GM12878 (cell line): ENCODE measurements around the gene LIN52. TPM values are rescaled to one million over a fixed set of nuclear protein-coding genes. Genes with fewer than 3 reads are reported as not detected.

Experiments used
- ASH2L ChIP-seq: fragments of 300-600, 200-600 bp; sonication (generic); IDR thresholded peaks from 2 replicates; pipeline ENCODE4 v1.6.1; 2017; ENCODE audit warnings: low read depth, mild to moderate bottlenecking, borderline replicate concordance
- ATF3 ChIP-seq: IDR thresholded peaks from 2 replicates; pipeline ENCODE4 v1.6.1; 2011; ENCODE audit warnings: low read depth, mild to moderate bottlenecking, low read length, moderate library complexity, borderline replicate concordance; ENCODE audit errors: extremely low read depth
- CEBPB ChIP-seq, 2 experiments: fragments of 150-350 bp in 1 of 2; IDR thresholded peaks; 2 replicates each; pipeline ENCODE4 v1.6.1; 2012 to 2014; ENCODE audit warnings: low read depth in 2 of 2, low read length in 2 of 2, borderline replicate concordance in 1 of 2, inconsistent platforms in 1 of 2
- E4F1 ChIP-seq: fragments of 450-650 bp; IDR thresholded peaks from 2 replicates; pipeline ENCODE4 v1.6.1; 2018; ENCODE audit warnings: borderline replicate concordance, mild to moderate bottlenecking; ENCODE audit not compliant: partially characterized antibody
- KLF5 ChIP-seq: fragments of 450-650 bp; IDR thresholded peaks from 2 replicates; pipeline ENCODE4 v1.6.1; 2014; ENCODE audit warnings: mild to moderate bottlenecking; ENCODE audit not compliant: partially characterized antibody
- MEF2A ChIP-seq: IDR thresholded peaks from 2 replicates; pipeline ENCODE4 v1.6.1; 2011; ENCODE audit warnings: low read depth, mild to moderate bottlenecking, low read length, moderate library complexity; ENCODE audit not compliant: insufficient read depth
- MYB ChIP-seq: fragments of 150-350 bp; IDR thresholded peaks from 2 replicates; pipeline ENCODE4 v1.6.1; 2014; ENCODE audit warnings: mild to moderate bottlenecking, low read depth, low read length, borderline replicate concordance
- MYC ChIP-seq: IDR thresholded peaks from 2 replicates; pipeline ENCODE4 v1.6.1; 2011; ENCODE audit warnings: mild to moderate bottlenecking, low read length, moderate library complexity, inconsistent platforms; ENCODE audit not compliant: insufficient read depth, insufficient replicate concordance, insufficient read length, severe bottlenecking
- NFXL1 ChIP-seq: fragments of 450-650 bp; IDR thresholded peaks from 2 replicates; pipeline ENCODE4 v1.6.1; 2017; ENCODE audit warnings: antibody characterized with exemption, mild to moderate bottlenecking, borderline replicate concordance
- PML ChIP-seq: IDR thresholded peaks from 2 replicates; pipeline ENCODE4 v1.6.1; 2012; ENCODE audit warnings: low read length, inconsistent platforms
- RAD21 ChIP-seq: IDR thresholded peaks from 2 replicates; pipeline ENCODE4 v1.6.1; 2011; ENCODE audit warnings: mild to moderate bottlenecking, low read depth, low read length, moderate library complexity; ENCODE audit not compliant: insufficient read depth
- SP1 ChIP-seq: IDR thresholded peaks from one replicate; pipeline ENCODE4 v1.6.1; 2011; ENCODE audit warnings: low read depth, low read length
- SPI1 ChIP-seq: IDR thresholded peaks from 2 replicates; pipeline ENCODE4 v1.6.1; 2011; ENCODE audit warnings: low read depth, mild to moderate bottlenecking, low read length, moderate library complexity, borderline replicate concordance; ENCODE audit not compliant: insufficient read depth
- SUZ12 ChIP-seq: fragments of 200-600 bp; sonication (generic); IDR thresholded peaks from one replicate; pipeline ENCODE4 v1.6.1; 2018; ENCODE audit warnings: antibody characterized with exemption, mild to moderate bottlenecking; ENCODE audit not compliant: unreplicated experiment
- USF2 ChIP-seq: IDR thresholded peaks from 2 replicates; pipeline ENCODE4 v1.6.1; 2011; ENCODE audit warnings: low read depth, low read length, improper control_type of control experiment, borderline replicate concordance
- WRNIP1 ChIP-seq: IDR thresholded peaks from 2 replicates; pipeline ENCODE4 v1.6.1; 2011; ENCODE audit warnings: low read depth, low read length, improper control_type of control experiment, borderline replicate concordance
- ZBTB40 ChIP-seq: fragments of 450-650 bp; IDR thresholded peaks from 2 replicates; pipeline ENCODE4 v1.6.1; 2016; ENCODE audit warnings: mild to moderate bottlenecking, moderate library complexity, borderline replicate concordance
- ZNF274 ChIP-seq: IDR thresholded peaks from one replicate; pipeline ENCODE4 v1.8.0; 2011; ENCODE audit not compliant: insufficient read length, insufficient read depth
- ZNF622 ChIP-seq: fragments of 450-650 bp; IDR thresholded peaks from 2 replicates; pipeline ENCODE4 v1.6.1; 2017; ENCODE audit warnings: mild to moderate bottlenecking, inconsistent platforms
- polyA plus RNA-seq, 11 experiments: library from polyadenylated mRNA; depleted of rRNA in 4 of 11; unstranded in 6 of 11; stranded (reverse) in 5 of 11; fragments of >200 nt; fragmentation: Nextera tagmentation in 4 of 11; fragmentation: Illumina TruSeq in 1 of 11; extraction: Ambion mirVana in 4 of 11; extraction: Trizol in 1 of 11; gene quantifications; 1 replicate in 1 of 11; 2 replicates in 10 of 11; pipeline versions ENCODE4 v1.2.1 to v1.2.3, GENCODE V29; 2011 to 2016; ENCODE audit warnings: inconsistent platforms in 2 of 11, missing spikeins in 2 of 11, low read depth in 1 of 11
- total RNA-seq, 4 experiments: library from RNA; depleted of rRNA in 3 of 4; stranded (reverse); fragments of >200 nt in 3 of 4; fragmentation: Illumina TruSeq in 1 of 4; extraction: Trizol in 1 of 4; gene quantifications; 2 replicates each; pipeline versions ENCODE4 v1.2.1 to v1.2.3, GENCODE V29; 2013 to 2021
- TF ChIP-seq, protein P1 (sequence below): fragments of 450-650 bp; IDR thresholded peaks from 2 replicates; pipeline ENCODE4 v1.6.1; 2016; ENCODE audit warnings: mild to moderate bottlenecking

LIN52 gene
- total and polyA plus RNA-seq, 10 of the 15 experiments (the other 5 are each of a cell fraction or from before 2014, with no cell fraction given) = 13.3 to 30.9 (median 19.9) TPM

- TF ChIP-seq ATF3 = no peak
- TF ChIP-seq WRNIP1 = no peak
- no peak for TF ChIP-seq NFXL1
- no peak for TF ChIP-seq PML
- no peak for TF ChIP-seq SUZ12
- peak; percentile 20 for TF ChIP-seq E4F1
- no peak for TF ChIP-seq RAD21
- no peak for TF ChIP-seq ZNF274
- TF ChIP-seq MYC = no peak
- no peak for TF ChIP-seq SPI1
- no peak for TF ChIP-seq CEBPB (IDR thresholded peaks at IDR 0.05; ENCODE audit: borderline replicate concordance in 1 of 2, low read depth in 2 of 2, low read length in 2 of 2)
- peak; percentile 90 for TF ChIP-seq USF2
- peak; percentile 93 for TF ChIP-seq SP1
- no peak for TF ChIP-seq MEF2A
- TF ChIP-seq ASH2L = no peak
- no peak for TF ChIP-seq ZNF622
- no peak for TF ChIP-seq ZBTB40
- TF ChIP-seq, protein P1, sequence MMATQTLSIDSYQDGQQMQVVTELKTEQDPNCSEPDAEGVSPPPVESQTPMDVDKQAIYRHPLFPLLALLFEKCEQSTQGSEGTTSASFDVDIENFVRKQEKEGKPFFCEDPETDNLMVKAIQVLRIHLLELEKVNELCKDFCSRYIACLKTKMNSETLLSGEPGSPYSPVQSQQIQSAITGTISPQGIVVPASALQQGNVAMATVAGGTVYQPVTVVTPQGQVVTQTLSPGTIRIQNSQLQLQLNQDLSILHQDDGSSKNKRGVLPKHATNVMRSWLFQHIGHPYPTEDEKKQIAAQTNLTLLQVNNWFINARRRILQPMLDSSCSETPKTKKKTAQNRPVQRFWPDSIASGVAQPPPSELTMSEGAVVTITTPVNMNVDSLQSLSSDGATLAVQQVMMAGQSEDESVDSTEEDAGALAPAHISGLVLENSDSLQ = peak; percentile 77; the same call in 1 of the 2 replicates
- TF ChIP-seq KLF5 = peak; percentile 92
- TF ChIP-seq MYB = peak; percentile 86; the same call in 1 of the 2 replicates
These were observed at the start of gene LIN52, which contains the start of gene ALDH6A1 (continued) for GRCh38 chr14:74084277-74085046.
